HG03066 (cell line): ENCODE results near the gene P3H2.

ENCODE experiments used
- ATAC-seq: cut with Tn5 transposase; IDR thresholded peaks from one replicate; pipeline ENCODE4 v1.9.1; 2021; ENCODE audit warnings: low read depth; ENCODE audit not compliant: unreplicated experiment

Gene P3H2

GRCh38 chr3:190058521-190059241 is 62.0 kb downstream of the P3H2 start:
- ATAC-seq = no peak

DNA sequence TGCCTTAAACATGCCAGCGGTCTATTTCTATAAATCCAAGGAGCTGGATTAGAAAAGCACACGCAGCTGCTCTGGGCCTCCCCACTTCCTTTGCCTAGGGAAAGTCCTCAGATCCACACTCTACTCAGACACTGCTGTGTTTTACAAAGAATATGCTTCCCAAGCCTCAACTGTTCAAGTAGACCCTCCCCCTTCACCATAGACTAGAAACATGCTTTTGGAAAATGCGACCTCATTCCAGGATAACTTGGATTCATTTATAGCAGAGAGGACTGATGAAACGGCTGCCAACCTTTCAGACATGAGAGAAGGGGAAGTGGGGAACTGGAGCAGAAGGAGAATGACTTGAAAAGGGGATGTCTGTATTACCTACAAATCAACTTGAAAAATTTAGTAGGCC is 64.0 kb downstream of the P3H2 start:
- ATAC-seq = no peak

GRCh38 chr3:190055773-190056172 is 64.9 kb downstream of the P3H2 start:
- no peak for ATAC-seq

- ATAC-seq = no peak
These were observed 66.6 kb downstream of the P3H2 start for GRCh38 chr3:190053919-190054672.

GRCh38 chr3:190051641-190052040 is 69.1 kb downstream of the P3H2 start:
- no peak for ATAC-seq

DNA sequence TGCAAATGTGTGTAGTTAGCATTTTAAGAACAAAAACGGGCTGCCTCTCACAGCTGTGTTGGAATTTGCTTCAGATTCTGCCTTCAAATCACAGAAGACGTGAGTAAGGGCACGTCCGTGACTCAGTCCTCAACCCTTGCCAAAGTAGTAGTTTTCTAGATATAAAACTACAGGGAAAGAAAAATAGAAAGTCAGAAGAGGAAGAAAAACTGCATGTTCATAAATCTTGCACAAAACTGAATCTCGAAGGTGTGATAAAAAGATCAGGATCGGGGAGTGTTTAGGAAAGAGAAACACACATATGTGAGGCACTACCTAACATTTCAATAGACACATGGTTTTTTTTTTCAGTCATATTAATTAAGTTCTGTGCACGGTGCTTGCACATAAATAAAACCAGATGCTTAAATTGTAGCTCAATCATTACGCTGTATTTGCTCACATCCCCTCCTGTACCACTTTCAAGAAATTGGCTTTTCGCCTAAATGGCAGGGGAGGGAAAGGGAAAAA is 71.7 kb downstream of the P3H2 start:
- ATAC-seq = no peak

GRCh38 chr3:190044974-190045373 is 75.7 kb downstream of the P3H2 start:
- ATAC-seq = no peak

DNA sequence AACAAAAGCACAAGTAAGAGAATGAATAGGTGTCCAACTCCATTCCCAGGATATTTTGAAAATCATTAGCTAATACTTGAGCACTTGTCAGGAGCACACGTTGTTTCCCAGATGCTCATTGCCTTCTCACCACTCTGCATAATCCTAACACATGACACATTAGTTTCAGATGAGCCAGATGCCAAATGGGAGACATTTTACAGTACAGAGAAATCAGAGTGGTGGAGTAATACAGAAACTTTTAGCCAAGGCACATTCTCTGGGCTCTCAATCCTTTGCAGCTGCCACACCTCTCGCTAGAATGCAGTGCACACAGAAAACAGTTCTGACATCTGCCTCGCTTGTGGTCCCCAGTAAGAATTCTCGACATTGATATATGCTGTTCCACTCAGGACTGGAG is 76.6 kb downstream of the P3H2 start:
- ATAC-seq = no peak

DNA sequence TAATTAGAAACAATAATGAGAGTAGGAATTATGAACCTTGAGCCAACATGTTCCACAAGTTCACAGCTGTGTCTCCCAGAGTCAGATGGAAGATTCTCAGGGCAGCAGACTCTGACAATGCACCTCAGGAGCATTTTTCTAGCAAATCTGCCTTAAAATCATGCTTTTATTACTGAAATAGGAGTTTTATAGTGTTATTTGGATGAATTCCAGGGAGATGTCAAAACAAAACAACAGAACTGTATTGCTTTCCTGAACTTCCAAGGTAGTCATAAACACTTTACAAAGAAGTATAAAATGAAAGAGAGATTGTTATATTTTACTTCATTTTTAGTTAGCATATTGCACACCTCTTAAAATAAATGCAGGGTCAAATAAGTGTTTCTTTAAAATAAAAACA is 77.0 kb downstream of the P3H2 start:
- no peak for ATAC-seq

DNA sequence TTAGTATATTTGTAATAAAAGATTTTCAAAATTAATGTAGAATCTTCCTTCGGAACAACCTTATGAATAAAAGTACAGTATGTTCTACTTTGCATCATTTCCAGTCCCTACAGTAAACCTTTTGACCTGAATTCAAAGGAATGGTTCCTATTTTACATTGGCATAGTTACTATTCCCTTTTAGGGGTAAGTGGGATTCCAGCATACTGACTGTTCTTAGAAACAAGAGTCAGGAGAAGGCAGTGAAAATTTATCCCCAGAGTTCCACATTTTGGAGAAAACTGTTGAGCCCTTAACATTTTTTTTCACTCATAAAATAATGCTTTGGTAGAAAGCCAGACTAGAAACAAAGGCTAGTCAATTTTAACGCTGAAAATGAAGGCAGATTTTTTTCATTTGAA is 78.1 kb downstream of the P3H2 start:
- no peak for ATAC-seq

GRCh38 chr3:190041333-190042041 is 79.2 kb downstream of the P3H2 start:
- peak; percentile 81 for ATAC-seq

- ATAC-seq = no peak
These were observed 80.6 kb downstream of the P3H2 start for GRCh38 chr3:190040145-190040544.

GRCh38 chr3:190038050-190038933 is 82.4 kb downstream of the P3H2 start:
- no peak for ATAC-seq

- no peak for ATAC-seq
These were observed 84.1 kb downstream of the P3H2 start for GRCh38 chr3:190036631-190037030.

DNA sequence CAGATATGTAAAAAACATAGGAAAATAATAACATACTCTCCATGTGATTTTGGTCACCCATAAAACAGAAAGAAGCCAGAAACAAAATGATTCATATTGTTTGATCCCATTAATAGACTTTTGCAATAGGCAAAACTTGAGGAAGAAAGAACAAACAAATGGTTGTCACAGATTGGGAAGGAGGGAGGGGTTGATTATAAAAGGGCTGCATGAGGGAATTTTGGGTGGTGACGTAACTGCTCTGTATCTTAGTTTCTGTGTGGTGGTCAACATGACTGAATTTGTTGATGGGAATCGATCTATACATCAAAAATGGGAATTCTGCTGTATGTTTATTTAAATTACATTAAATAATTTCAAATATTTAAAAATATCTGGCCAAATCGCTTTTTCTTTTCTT is 86.3 kb downstream of the P3H2 start:
- no peak for ATAC-seq

DNA sequence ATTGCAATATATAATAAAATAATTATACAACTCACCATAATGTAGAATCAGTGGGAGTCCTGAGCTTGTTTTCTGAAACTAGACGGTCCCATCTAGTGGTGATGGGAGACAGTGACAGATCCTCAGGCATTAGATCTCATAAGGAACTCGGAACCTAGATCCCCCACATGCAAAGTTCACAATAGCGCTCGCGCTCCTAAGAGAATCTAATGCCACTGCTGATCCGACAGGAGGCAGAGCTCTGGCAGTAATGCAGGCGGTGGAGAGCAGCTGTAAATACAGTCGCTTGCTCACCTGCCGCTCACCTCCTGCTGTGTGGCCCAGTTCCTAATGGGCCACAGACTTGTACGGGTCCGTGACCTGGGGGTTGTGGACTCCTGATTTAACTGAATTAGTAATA is 87.8 kb downstream of the P3H2 start:
- no peak for ATAC-seq

DNA sequence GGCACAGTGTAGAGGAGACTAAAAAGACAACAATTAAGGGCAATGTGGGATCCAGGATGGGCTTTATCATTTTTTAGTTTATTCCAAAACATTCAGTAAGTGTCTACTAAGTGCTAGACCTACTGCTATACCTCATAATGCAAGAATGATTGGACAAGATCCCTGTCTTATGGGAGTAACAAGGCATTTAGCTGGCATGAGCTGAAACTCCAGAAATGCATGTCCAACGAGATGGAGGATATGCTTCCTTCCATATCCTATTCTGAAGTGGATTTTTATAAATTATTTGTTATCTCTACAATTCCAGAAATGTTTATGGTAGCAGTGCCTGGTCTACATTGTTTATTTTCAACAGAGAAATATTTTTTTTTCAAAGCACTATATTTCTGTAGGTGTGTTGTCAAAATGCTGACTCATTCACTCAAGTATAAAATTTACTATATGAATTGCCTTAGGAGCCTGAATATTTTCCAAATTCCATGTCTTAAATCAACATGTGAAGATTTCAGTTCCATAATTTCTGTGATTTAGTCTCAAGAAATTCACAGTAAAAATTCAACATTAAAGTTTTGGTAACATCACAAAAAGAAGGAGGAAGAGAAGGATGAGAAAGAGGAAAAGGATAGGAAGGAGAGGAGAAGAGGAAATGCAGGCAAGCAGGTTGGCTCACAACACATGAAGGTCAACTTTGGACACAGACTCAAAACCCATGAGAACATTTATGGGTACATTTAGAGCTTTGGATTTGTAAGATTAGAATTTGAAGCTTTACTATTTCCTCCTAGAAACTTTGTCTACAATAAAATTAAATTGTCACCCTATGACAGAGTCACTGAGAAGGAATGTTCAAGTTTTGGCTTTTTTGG is 88.6 kb downstream of the P3H2 start:
- ATAC-seq = no peak

GRCh38 chr3:190027116-190027515 is 93.6 kb downstream of the P3H2 start:
- ATAC-seq = no peak

GRCh38 chr3:190026154-190026553 is 94.5 kb downstream of the P3H2 start:
- ATAC-seq = no peak
